Activated naive CD8-positive, alpha-beta T cell treated with anti-CD3 and anti-CD28 coated beads, Interleukin-2, amount 50 U/mL, for 16 hours (primary cell): ENCODE results near the gene KRT9.
"Not testable (repeated sequence)": the region's sequence is repeated elsewhere in the genome, so short reads cannot be mapped to it uniquely, and the experiment has no call there.

Experiments
- DNase-seq: peaks from one replicate; pipeline ENCODE4 v3.0.0-alpha.2; 2020; ENCODE audit warnings: low read depth, low spot score

KRT9 gene

GRCh38 chr17:41579484-41580243 lies 7.8 kb upstream of the KRT9 start:
- DNase-seq: peak; percentile 14

DNA sequence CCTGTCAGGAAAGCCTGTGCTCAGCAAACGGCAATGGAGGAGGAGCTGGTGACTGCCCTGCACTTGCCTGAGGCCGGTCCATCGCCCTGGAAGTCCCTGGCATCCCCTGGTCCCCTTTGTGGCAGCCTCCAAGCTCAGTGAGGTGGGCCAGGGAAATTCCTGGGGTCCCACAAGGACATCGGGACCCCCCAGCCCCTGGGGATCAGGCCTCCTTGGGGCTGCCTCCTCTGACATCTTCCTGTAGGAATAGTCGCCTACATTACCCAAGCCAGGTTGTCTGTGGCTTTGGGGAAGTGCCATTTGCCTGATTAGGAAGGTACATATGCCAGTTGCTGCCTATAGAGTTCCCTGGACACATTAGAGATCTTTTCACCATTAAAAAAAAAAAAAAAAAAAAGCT lies 7.1 kb upstream of the KRT9 start:
- no peak for DNase-seq

DNA sequence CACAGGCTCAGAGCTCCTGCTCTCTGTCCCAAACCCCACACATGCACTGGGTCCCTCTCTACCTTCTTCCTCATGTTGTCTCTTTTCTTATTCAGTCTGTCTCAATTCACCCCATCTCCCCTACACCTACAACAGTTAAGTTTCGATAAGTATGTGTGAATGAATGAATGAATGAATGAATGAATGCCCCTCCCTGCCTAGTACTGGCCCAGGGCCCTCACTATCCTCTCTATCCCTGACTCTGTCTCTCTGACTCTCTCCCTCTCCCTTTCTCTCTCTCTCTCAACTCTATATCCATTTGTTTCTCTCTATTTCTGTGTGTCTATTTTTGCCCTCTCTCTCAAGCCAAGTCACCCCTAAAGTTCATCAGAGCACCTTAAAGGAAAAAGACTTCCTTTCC lies 6.7 kb upstream of the KRT9 start:
- no peak for DNase-seq

DNA sequence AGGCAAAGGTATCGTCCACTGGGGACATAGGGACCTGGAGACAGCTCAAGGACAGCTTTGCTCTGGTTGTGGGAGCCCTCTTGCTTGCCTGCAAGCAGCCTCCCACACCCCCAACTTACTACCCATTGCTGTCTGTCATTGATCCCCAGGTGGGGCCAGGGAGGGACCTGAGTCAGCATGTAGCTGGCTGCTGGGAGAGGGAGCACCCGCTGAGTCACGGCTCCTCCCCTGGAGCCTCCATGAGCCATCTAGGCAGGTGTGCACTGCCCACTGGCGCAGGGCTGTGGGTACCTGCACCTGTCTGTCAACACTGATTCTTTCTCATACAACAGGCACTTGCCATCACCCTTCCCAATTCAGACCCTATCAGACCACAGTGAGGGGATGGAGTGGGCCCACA lies 4.9 kb upstream of the KRT9 start:
- not testable (repeated sequence) for DNase-seq

DNA sequence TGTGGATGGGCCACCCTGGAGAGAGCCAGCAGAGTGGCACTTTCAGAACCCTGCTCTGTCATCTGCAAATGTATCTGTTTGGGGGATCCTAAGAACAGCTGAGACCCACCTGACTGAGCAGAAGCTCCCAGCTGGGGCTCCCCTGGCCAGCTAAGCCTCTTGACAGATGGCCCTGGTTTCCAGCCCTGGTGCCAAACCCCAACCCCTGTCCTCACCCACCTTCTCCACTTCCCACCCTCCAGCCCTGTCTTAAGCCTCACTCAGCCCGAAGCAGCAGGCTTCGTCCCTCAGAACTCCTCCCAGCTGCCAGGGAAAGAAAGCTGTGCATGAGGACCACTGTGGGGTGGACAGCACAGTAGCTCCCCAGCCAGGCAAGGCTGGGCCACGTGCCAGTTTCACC lies 3.5 kb upstream of the KRT9 start:
- no peak for DNase-seq

DNA sequence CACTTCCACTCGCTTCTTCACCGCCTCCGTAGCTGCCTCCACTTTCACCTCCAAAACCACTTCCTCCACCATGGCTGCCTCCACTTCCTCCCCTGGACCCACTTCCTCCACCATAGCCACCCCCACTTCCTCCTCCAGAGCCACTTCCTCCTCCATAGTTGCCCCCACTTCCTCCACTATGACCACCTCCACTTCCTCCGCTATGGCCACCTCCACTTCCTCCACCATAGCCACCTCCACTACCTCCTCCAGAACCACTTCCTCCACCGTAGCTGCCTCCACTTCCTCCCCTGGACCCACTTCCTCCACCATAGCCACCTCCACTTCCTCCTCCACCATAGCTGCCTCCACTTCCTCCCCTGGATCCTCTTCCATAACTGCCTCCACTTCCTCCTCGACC lies 4.5 kb downstream of the KRT9 start:
- no peak for DNase-seq

GRCh38 chr17:41565338-41565737 lies 6.5 kb downstream of the KRT9 start:
- no peak for DNase-seq

DNA sequence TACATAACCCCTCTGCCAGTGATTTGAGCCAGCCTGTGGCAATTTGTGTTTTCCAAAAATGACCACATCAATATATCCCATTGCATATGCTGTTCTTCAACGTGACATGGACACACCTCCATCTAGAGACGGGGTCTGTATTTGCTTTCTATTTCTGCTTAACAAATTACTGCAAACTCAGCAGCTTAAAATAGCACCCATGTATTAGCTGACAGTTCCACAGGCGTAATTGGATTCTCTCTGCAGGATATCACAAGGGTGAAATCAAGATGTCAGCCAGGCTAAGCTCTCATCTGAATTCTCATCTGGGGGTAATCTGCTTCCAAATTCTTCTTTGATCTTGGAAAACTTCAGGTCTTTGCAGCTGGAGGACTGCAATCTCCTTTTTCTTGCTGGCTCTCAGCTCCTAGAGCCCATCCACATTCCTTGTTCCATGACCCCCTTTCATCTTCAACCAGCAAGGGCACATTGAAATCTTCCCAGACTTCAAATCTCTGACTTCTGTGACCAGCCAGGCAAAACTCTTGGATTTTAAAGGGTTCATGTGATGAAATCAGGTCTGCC lies 8.2 kb downstream of the KRT9 start:
- DNase-seq: no peak

GRCh38 chr17:41561554-41561953 lies 10.3 kb downstream of the KRT9 start:
- no peak for DNase-seq

GRCh38 chr17:41559548-41559947 lies 12.3 kb downstream of the KRT9 start:
- no peak for DNase-seq

DNA sequence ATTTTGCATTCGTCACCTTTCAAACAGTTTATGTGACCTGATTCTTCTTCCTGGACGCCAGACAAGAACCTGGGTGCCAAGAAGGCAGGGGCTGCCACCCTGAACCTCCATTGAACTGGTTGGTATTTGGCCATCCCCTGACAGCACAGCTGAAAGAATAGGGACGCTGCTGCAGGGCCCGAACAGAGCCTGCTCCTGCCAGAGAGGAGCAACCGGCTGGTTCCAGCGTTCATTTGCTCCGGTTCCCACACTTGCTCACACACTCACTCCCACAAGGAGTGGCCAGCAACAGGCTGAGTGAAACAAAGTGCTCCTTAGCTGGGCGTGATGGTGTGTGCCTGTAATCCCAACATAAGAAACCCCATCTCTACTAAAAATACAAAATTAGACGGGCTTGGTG lies 14.9 kb downstream of the KRT9 start:
- DNase-seq: no peak

- no peak for DNase-seq
Observed at GRCh38 chr17:41556306-41556705, 15.6 kb downstream of the KRT9 start.

DNA sequence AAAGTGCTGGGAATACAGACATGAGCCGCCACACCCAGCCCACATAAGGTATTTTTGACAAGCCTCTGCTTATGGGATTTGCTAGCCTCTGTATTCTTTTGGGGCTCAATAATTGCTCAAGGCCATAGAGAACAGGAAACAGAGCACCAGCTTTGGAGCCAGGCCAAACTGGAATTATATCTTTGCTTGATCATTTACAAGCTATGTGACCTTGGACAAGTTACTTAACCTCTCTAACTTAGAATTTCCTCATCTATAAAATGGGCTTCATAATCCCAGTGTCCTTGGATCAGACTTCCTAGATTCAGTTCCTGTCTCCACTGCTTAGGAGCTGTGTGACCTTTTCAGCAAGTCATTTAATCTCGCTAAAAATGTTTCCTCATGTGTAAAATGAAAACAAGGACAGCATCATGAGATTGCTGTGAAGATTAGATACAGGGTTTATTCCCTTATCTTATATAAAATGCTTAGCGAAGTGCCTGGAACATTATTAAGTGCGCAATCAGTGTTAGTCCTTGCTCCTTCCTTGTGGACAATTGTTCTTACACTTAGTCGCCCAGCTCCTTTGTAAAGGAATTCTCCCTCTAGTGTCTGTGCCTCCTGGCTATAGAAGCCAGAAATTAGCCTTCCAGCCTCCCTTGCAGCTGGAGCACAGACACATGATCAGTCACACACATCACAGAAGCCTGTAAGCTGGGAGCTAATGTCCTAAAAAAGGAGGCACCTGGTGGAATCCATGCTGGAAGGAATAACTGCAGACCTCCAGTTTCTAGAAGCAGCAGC lies 16.6 kb downstream of the KRT9 start:
- no peak for DNase-seq

GRCh38 chr17:41553987-41554680 lies 17.7 kb downstream of the KRT9 start:
- no peak for DNase-seq

GRCh38 chr17:41553176-41553575 lies 18.7 kb downstream of the KRT9 start:
- DNase-seq: no peak

DNA sequence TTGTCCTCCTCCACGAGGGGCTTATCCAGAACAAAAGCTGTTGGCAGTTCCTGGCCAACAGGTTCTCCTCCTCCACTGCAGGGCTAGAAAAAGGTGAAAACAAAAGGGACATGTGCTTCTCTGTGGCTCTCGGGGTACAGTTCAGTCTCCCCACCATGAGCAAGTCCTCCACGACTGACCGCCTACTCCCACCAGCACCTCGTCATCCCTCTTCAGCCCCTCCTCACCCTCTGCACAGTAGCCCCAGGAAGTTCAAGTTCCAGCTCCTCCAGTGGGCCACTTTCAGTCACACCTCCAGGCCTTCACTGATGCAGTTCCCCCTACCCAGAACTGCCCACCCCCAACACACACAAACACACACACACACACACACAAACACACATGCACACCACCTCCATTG lies 19.4 kb downstream of the KRT9 start:
- no peak for DNase-seq

DNA sequence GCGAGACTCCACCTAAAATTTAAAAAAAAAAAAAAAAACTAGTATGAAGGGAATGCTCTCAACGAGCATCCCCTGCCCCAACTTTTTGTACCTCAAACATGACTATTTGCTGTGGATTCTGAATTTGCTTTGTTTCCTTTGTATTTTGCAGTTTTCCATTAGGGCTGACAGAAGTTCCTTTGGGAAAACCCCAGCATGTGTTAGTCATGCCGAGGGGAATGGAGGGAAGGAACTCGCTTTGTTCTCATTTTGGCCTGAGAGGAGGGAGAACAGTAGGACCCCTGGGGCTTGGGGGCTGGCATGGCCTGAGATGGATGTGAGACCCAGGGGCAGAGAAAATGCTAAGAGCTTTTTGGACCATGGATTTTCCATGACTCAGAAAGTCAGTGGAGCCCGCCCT lies 20.5 kb downstream of the KRT9 start:
- no peak for DNase-seq

DNA sequence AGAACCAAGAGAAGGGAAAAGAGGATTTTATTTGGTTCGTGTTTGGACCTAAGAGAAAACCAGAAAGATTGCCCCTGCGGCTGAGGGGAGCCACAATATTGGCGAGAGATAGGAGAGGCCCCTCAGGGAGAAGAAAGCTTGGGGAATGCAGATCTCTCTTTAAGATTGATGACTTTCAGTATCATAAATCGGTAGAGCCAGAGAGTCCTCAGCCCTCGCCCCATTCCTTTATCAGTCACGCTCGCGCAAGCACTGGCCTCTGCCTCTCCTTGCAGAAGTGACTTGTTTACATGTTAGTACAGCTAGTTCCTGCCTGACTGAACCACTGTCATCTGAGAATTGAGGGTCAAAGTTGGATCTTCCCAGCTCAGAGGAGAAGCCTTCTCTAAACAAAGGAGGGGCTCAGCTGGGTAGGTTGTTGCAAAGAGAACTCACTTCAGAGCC lies 22.2 kb downstream of the KRT9 start:
- DNase-seq: no peak

GRCh38 chr17:41548844-41549595 lies 22.8 kb downstream of the KRT9 start:
- peak; percentile 62 for DNase-seq

- peak; percentile 34 for DNase-seq
Observed at GRCh38 chr17:41547921-41548843, 23.7 kb downstream of the KRT9 start.
